ENCODE data around the gene LIX1L.

Gene LIX1L
- 6.2 to 37.0 (median 17.6) reads per million in 18 experiments for total RNA-seq

GRCh38 chr1:145957443-145958319, at the start of gene LIX1L:
LIX1L (minus strand) TSS chr1:145958017; CDS start chr1:145957927, 90 bp downstream.
- DNase-seq, result peak; percentile 97 to 98

GRCh38 chr1:146001709-146002108, 43.9 kb upstream of the LIX1L start:
- DNase-seq, result peak; percentile 23 to 51

GRCh38 chr1:145999321-146000024, 41.7 kb upstream of the LIX1L start:
- peak; percentile 69 to 74 for DNase-seq

- DNase-seq, result no peak
Observed at GRCh38 chr1:145997718-145998023, 39.9 kb upstream of the LIX1L start.

GRCh38 chr1:145997016-145997717, 39.4 kb upstream of the LIX1L start:
- peak in 1 of 2 donors; percentile 25 for DNase-seq

- peak; percentile 98 for DNase-seq
Observed at GRCh38 chr1:145996433-145997015, 38.7 kb upstream of the LIX1L start, which contains the start of gene TXNIP. TXNIP (minus strand) TSS chr1:145996579; CDS start chr1:145996266, 313 bp downstream.

GRCh38 chr1:145995964-145996432, 38.2 kb upstream of the LIX1L start:
- DNase-seq, result no peak

- peak in 1 of 2 donors; percentile 56 for DNase-seq
Observed at GRCh38 chr1:145995148-145995881, 37.5 kb upstream of the LIX1L start.

GRCh38 chr1:145994391-145995120, 36.7 kb upstream of the LIX1L start:
- peak; percentile 49 to 57 for DNase-seq

GRCh38 chr1:145993618-145994390, 36.0 kb upstream of the LIX1L start:
- DNase-seq, result peak in 1 of 2 donors; percentile 27

GRCh38 chr1:145992958-145993617, 35.3 kb upstream of the LIX1L start:
- DNase-seq, result peak in 1 of 2 donors; percentile 19

GRCh38 chr1:145992502-145992936, 34.7 kb upstream of the LIX1L start:
- peak in 1 of 2 donors; percentile 8 for DNase-seq

- peak; percentile 51 to 64 for DNase-seq
Observed at GRCh38 chr1:145991735-145992412, 34.1 kb upstream of the LIX1L start.

GRCh38 chr1:145990249-145990855, 32.5 kb upstream of the LIX1L start:
- peak in 1 of 2 donors; percentile 17 for DNase-seq

- DNase-seq, result peak in 1 of 2 donors; percentile 17
Observed at GRCh38 chr1:145988773-145989172, 31.0 kb upstream of the LIX1L start.

GRCh38 chr1:145987926-145988325, 30.1 kb upstream of the LIX1L start:
- peak in 1 of 2 donors; percentile 2 for DNase-seq

GRCh38 chr1:145986551-145986950, 28.7 kb upstream of the LIX1L start:
- no peak for DNase-seq
